Neural progenitor cell (in vitro differentiated cells): Measurements from ENCODE around the gene USP15. TPM values are rescaled to one million over a fixed set of nuclear protein-coding genes. Genes with fewer than 3 reads are reported as not detected.

Source experiments
- DNase-seq: peaks from one replicate; pipeline ENCODE4 v3.0.0-alpha.2; 2016; ENCODE audit warnings: low spot score
- H2AFZ ChIP-seq: fragments of 200-600 bp; sonication (generic); replicated peaks from 2 replicates; pipeline ENCODE4 v1.6.1; 2016; ENCODE audit warnings: antibody characterized with exemption
- H3F3A ChIP-seq: fragments of 200-600 bp; sonication (generic); 2 replicates; pipeline ENCODE4 v1.6.1; 2016; ENCODE audit warnings: antibody characterized with exemption, low read depth
- H3K27ac ChIP-seq: fragments of 200-600 bp; sonication (generic); 2 replicates; pipeline ENCODE4 v1.5.1; 2016; ENCODE audit warnings: mild to moderate bottlenecking
- H3K27me3 ChIP-seq: fragments of 200-600 bp; sonication (generic); 2 replicates; pipeline ENCODE4 v1.6.1; 2016; ENCODE audit warnings: mild to moderate bottlenecking, moderate library complexity
- H3K36me3 ChIP-seq: fragments of 200-600 bp; sonication (generic); 2 replicates; pipeline ENCODE4 v1.5.1; 2016
- H3K4me1 ChIP-seq: fragments of 200-600 bp; sonication (generic); 2 replicates; pipeline ENCODE4 v1.6.1; 2016; ENCODE audit warnings: mixed run types
- H3K4me2 ChIP-seq: fragments of 200-600 bp; sonication (generic); 2 replicates; pipeline ENCODE4 v1.6.1; 2016
- H3K4me3 ChIP-seq: fragments of 200-600 bp; sonication (generic); 2 replicates; pipeline ENCODE4 v1.5.1; 2016
- H3K79me2 ChIP-seq: fragments of 200-600 bp; sonication (generic); 2 replicates; pipeline ENCODE4 v1.6.1; 2016; ENCODE audit warnings: low read depth
- H3K9ac ChIP-seq: fragments of 200-600 bp; sonication (generic); 2 replicates; pipeline ENCODE4 v1.6.1; 2016
- H3K9me3 ChIP-seq: fragments of 200-600 bp; sonication (generic); 2 replicates; pipeline ENCODE4 v1.5.1; 2016; ENCODE audit warnings: low read depth
- H4K20me1 ChIP-seq: fragments of 200-600 bp; sonication (generic); 2 replicates; pipeline ENCODE4 v1.6.1; 2016; ENCODE audit warnings: low read depth
- H3K27ac Mint-ChIP-seq: 3 replicates; pipeline ENCODE4 v1.8.0; 2021; ENCODE audit warnings: mixed read lengths
- H3K27me3 Mint-ChIP-seq: 2 replicates; pipeline ENCODE4 v1.8.0; 2022; ENCODE audit warnings: low read depth, mild to moderate bottlenecking, inconsistent platforms, moderate library complexity, mixed read lengths; ENCODE audit not compliant: insufficient read depth
- H3K36me3 Mint-ChIP-seq: 3 replicates; pipeline ENCODE4 v1.8.0; 2021; ENCODE audit warnings: mixed read lengths
- H3K4me1 Mint-ChIP-seq: 3 replicates; pipeline ENCODE4 v1.8.0; 2021; ENCODE audit warnings: mixed read lengths
- H3K4me3 Mint-ChIP-seq: 3 replicates; pipeline ENCODE4 v1.8.0; 2021; ENCODE audit warnings: mild to moderate bottlenecking, moderate library complexity, mixed read lengths
- H3K9me3 Mint-ChIP-seq: 3 replicates; pipeline ENCODE4 v1.8.0; 2020; ENCODE audit warnings: mixed read lengths
- EZH2 ChIP-seq: fragments of 200-600 bp; sonication (generic); IDR thresholded peaks from 2 replicates; pipeline ENCODE4 v1.6.1; 2017; ENCODE audit warnings: antibody characterized with exemption, mild to moderate bottlenecking, moderate library complexity
- EZH2phosphoT487 ChIP-seq: fragments of 200-600 bp; sonication (generic); IDR thresholded peaks from 2 replicates; pipeline ENCODE4 v1.6.1; 2017; ENCODE audit warnings: antibody characterized with exemption
- total RNA-seq: library from RNA; depleted of rRNA; stranded (reverse); fragments of >200 nt; gene quantifications from 2 replicates; pipeline ENCODE4 v1.2.3, GENCODE V29; 2015; ENCODE audit warnings: low replicate concordance
- TF ChIP-seq, protein P1 (sequence below): fragments of 200-600 bp; sonication (generic); IDR thresholded peaks from 2 replicates; pipeline ENCODE4 v1.5.1; 2017; ENCODE audit warnings: antibody characterized with exemption, mild to moderate bottlenecking

Gene USP15
- total RNA-seq, 1 donor from 2014 or later = 36.0 TPM

DNA sequence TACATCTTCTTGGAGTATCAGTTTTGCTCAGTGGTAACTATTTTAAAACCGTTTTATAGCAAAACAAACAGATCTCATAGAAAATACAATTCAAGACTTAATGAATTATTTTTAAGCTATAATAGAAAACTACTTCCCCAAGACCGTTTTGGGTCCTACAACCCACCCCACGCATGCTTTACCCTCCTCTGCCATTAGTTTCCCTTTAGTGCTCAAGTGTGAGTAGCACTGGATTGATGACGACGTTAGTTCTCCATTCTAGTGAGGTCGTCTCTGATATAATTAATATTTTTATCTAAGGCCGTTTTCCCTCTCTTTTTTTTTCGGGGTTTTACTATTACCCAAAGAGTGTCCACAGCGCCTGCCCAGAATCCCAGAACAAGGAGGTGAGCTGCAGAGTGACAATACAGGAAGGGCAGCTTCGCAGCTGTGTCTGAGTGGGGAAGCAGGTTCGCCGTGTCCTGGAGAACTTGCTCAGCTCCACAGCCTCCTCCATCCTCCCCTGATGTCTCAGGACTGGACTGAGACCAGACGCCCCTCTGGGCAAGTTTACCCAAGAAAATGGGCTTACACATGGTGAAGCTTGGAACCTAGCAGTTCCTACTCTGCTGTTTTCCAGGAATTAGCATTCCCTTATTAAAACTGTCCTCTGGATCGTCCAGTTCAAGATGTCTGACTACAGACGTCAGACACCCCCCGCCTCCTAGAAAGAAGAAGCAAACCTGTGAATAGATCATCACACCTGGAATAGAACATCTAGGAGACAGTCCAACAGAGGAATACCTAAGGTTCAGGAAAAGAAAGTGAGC is 174.5 kb downstream of the USP15 start:
- Mint-ChIP-seq H3K36me3 (no peaks in the 10 kb centered on the region), H3K27me3 (peaks cover 3% of the 10 kb centered on the region), H3K4me1 (peaks cover 3% of the 10 kb centered on the region), H3K27ac (no peak overlapping the region), H3K4me3 (peak overlapping the region; percentile 85), H3K9me3 (no peaks in the 10 kb centered on the region)
- H3K4me2 ChIP-seq = peak overlapping the region; percentile 99
- peaks cover 69% of the 10 kb centered on the region for H3K27me3 ChIP-seq
- H2AFZ ChIP-seq = peak overlapping the region; percentile 100
- no peak overlapping the region for H3K9ac ChIP-seq
- no peak overlapping the region for H3K27ac ChIP-seq
- TF ChIP-seq, protein P1, sequence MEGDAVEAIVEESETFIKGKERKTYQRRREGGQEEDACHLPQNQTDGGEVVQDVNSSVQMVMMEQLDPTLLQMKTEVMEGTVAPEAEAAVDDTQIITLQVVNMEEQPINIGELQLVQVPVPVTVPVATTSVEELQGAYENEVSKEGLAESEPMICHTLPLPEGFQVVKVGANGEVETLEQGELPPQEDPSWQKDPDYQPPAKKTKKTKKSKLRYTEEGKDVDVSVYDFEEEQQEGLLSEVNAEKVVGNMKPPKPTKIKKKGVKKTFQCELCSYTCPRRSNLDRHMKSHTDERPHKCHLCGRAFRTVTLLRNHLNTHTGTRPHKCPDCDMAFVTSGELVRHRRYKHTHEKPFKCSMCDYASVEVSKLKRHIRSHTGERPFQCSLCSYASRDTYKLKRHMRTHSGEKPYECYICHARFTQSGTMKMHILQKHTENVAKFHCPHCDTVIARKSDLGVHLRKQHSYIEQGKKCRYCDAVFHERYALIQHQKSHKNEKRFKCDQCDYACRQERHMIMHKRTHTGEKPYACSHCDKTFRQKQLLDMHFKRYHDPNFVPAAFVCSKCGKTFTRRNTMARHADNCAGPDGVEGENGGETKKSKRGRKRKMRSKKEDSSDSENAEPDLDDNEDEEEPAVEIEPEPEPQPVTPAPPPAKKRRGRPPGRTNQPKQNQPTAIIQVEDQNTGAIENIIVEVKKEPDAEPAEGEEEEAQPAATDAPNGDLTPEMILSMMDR = no peak
- TF ChIP-seq EZH2 = peak; percentile 37
- no peak for TF ChIP-seq EZH2phosphoT487
- no peaks in the 10 kb centered on the region for H3F3A ChIP-seq
- no peak for DNase-seq
- peaks cover 12% of the 10 kb centered on the region for H3K4me1 ChIP-seq
- no peaks in the 10 kb centered on the region for H3K36me3 ChIP-seq
- H3K9me3 ChIP-seq = no peaks in the 10 kb centered on the region
- H3K4me3 ChIP-seq = peak overlapping the region; percentile 57
- H4K20me1 ChIP-seq = no peaks in the 10 kb centered on the region
- H3K79me2 ChIP-seq = no peaks in the 10 kb centered on the region

DNA sequence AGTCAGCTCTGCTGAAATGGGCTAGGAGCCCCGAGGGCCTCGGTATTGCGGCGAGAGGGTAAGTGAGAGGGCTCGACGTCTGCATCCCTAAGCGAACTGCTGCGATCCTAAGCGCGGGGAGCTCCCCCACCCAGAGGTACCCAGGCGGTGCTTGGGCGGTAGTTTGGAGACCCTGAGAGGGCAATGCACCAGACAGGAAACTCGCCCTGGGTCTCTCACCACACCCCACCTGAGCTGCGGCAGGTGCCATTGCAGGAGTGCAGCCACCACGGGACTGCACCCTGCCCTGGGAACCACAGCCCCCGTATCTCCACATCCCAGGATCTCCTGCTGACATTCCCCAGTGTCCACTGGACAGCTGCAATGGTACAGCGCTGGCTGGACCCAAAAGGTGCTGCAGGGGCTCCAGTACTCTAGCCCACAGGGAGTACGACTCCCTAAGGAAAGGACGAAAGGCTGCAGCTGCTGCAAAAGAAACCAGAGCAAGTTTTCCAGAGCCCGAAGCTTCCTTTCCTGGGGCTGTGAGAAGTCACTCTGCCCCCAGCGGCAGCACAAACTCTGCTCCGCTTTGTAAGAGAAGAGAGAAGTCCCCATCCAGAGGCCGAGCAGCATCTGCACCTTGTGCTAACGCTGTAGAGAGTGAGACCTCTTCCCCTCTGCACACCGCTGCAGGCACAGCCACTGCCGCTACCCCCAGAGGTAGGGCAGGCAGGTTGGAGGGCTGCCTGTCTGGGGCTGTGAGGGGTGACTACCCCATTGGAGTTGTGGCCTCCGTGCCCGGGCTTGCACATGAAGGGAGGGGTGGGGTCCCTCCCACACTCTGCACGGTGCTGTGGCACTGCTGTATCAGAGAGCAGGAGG is 175.3 kb downstream of the USP15 start:
- DNase-seq = peak; percentile 84
- Histone ChIP-seq H4K20me1 (no peaks in the 10 kb centered on the region), H3K4me3 (peak overlapping the region; percentile 57), H3K9ac (no peak overlapping the region), H3K4me1 (peaks cover 12% of the 10 kb centered on the region), H3K27me3 (peaks cover 64% of the 10 kb centered on the region), H3K9me3 (no peaks in the 10 kb centered on the region), H3K79me2 (no peaks in the 10 kb centered on the region), H3F3A (no peaks in the 10 kb centered on the region), H3K27ac (no peak overlapping the region), H2AFZ (peak overlapping the region; percentile 100), H3K36me3 (no peaks in the 10 kb centered on the region), H3K4me2 (peak overlapping the region; percentile 99)
- peaks cover 3% of the 10 kb centered on the region for H3K9me3 Mint-ChIP-seq
- H3K4me1 Mint-ChIP-seq = peaks cover 3% of the 10 kb centered on the region
- H3K36me3 Mint-ChIP-seq = no peaks in the 10 kb centered on the region
- H3K27ac Mint-ChIP-seq = no peak overlapping the region
- H3K4me3 Mint-ChIP-seq = peak overlapping the region; percentile 85
- TF ChIP-seq EZH2 = peak; percentile 22
- TF ChIP-seq, protein P1 = peak; percentile 65
- no peak for TF ChIP-seq EZH2phosphoT487
- H3K27me3 Mint-ChIP-seq = peaks cover 3% of the 10 kb centered on the region

DNA sequence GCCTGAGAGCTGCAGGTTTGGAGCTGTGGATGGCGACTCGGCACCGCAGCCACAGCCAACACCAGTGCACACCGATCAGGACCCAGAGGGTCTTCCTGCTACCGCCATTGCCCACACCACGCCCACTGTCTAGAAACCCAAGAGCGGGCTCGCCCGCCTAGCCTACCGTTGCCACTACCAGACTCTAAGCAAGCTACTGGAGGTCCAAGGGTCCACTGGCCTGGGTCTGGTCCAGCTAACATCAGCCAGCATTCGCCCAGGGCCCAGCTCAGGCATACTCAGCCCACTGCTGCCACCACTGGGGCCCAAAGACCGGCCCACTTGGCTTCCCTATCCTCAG is 175.9 kb downstream of the USP15 start:
- Mint-ChIP-seq H3K27me3 (peaks cover 3% of the 10 kb centered on the region), H3K4me3 (peak overlapping the region; percentile 85), H3K27ac (no peak overlapping the region), H3K9me3 (peaks cover 8% of the 10 kb centered on the region), H3K4me1 (peaks cover 3% of the 10 kb centered on the region), H3K36me3 (no peaks in the 10 kb centered on the region)
- Histone ChIP-seq H2AFZ (peak overlapping the region; percentile 100), H3F3A (no peaks in the 10 kb centered on the region), H3K9ac (no peak overlapping the region), H3K79me2 (no peaks in the 10 kb centered on the region), H3K27me3 (peaks cover 58% of the 10 kb centered on the region), H3K36me3 (no peaks in the 10 kb centered on the region), H4K20me1 (no peaks in the 10 kb centered on the region), H3K4me1 (peaks cover 12% of the 10 kb centered on the region), H3K27ac (no peak overlapping the region), H3K4me3 (peak overlapping the region; percentile 57), H3K4me2 (peak overlapping the region; percentile 99), H3K9me3 (no peaks in the 10 kb centered on the region)
- DNase-seq = no peak
- TF ChIP-seq, protein P1 = no peak
- TF ChIP-seq EZH2phosphoT487 = no peak
